GM23248 (cell line): Measurements from ENCODE around the gene KRTAP29-1. TPM values are rescaled to one million over a fixed set of nuclear protein-coding genes. Genes with fewer than 3 reads are reported as not detected.
A peak's percentile ranks its signal among the peaks of the same experiment; 100 is the strongest.

ENCODE experiments used
- DNase-seq: peaks from one replicate; pipeline ENCODE4 v3.0.0-alpha.2; 2015
- H2AFZ ChIP-seq: fragments of 200-600 bp; sonication (generic); 2 replicates; pipeline ENCODE4 v1.6.1; 2016; ENCODE audit warnings: antibody characterized with exemption
- H3F3A ChIP-seq: fragments of 200-600 bp; sonication (generic); 2 replicates; pipeline ENCODE4 v1.6.1; 2016; ENCODE audit warnings: mild to moderate bottlenecking, antibody characterized with exemption, mixed run types; ENCODE audit not compliant: insufficient read depth
- H3K27ac ChIP-seq: fragments of 200-600 bp; sonication (generic); 2 replicates; pipeline ENCODE4 v1.5.1; 2016; ENCODE audit warnings: mild to moderate bottlenecking
- H3K27me3 ChIP-seq: fragments of 200-600 bp; sonication (generic); replicated peaks from 2 replicates; pipeline ENCODE4 v1.6.1; 2016; ENCODE audit warnings: mild to moderate bottlenecking; ENCODE audit not compliant: insufficient read depth
- H3K36me3 ChIP-seq: fragments of 200-600 bp; sonication (generic); 2 replicates; pipeline ENCODE4 v1.6.1; 2016; ENCODE audit warnings: low read depth, mild to moderate bottlenecking
- H3K4me1 ChIP-seq: fragments of 200-600 bp; sonication (generic); 2 replicates; pipeline ENCODE4 v1.6.1; 2016; ENCODE audit warnings: mild to moderate bottlenecking; ENCODE audit not compliant: insufficient read depth
- H3K4me2 ChIP-seq: fragments of 200-600 bp; sonication (generic); one replicate; pipeline ENCODE4 v1.6.1; 2016; ENCODE audit warnings: mild to moderate bottlenecking; ENCODE audit not compliant: unreplicated experiment
- H3K4me3 ChIP-seq: fragments of 200-600 bp; sonication (generic); 2 replicates; pipeline ENCODE4 v1.5.1; 2016; ENCODE audit warnings: mild to moderate bottlenecking
- H3K79me2 ChIP-seq: fragments of 200-600 bp; sonication (generic); 2 replicates; pipeline ENCODE4 v1.6.1; 2016; ENCODE audit warnings: mild to moderate bottlenecking; ENCODE audit not compliant: insufficient read depth
- H3K9ac ChIP-seq: fragments of 200-600 bp; sonication (generic); 2 replicates; pipeline ENCODE4 v1.6.1; 2016; ENCODE audit warnings: mild to moderate bottlenecking
- H3K9me2 ChIP-seq: fragments of 200-600 bp; sonication (generic); 2 replicates; pipeline ENCODE4 v1.6.1; 2016; ENCODE audit warnings: mixed run types, mild to moderate bottlenecking, moderate library complexity; ENCODE audit not compliant: insufficient read depth
- H3K9me3 ChIP-seq: fragments of 200-600 bp; sonication (generic); one replicate; pipeline ENCODE4 v1.6.1; 2017; ENCODE audit warnings: low read depth
- H4K20me1 ChIP-seq: fragments of 200-600 bp; sonication (generic); 2 replicates; pipeline ENCODE4 v1.6.0; 2016; ENCODE audit not compliant: insufficient read depth
- EZH2 ChIP-seq: fragments of 200-600 bp; sonication (generic); IDR thresholded peaks from 2 replicates; pipeline ENCODE4 v1.6.1; 2018; ENCODE audit warnings: antibody characterized with exemption, mild to moderate bottlenecking; ENCODE audit not compliant: insufficient read depth, poor library complexity, severe bottlenecking
- EZH2phosphoT487 ChIP-seq: fragments of 200-600 bp; sonication (generic); IDR thresholded peaks from 2 replicates; pipeline ENCODE4 v1.6.1; 2018; ENCODE audit warnings: antibody characterized with exemption, moderate library complexity, mild to moderate bottlenecking, low read depth; ENCODE audit not compliant: insufficient read depth
- WGBS, 2 experiments: methylation state at CpG; one replicate each; pipeline ENCODE4 v1.1.6; 2015 to 2017; ENCODE audit warnings: low lambda C conversion rate in 2 of 2, low coverage in 1 of 2; ENCODE audit errors: missing lambda C conversion rate in 2 of 2; 5-methylcytosine and 5-hydroxymethylcytosine counted together
- in situ Hi-C: fragments of 300-500 bp; cut with MboI; formaldehyde crosslinking; loops from 2 replicates; pipeline ENCODE4 v1.15.0; 2020
- polyA plus RNA-seq: library from polyadenylated mRNA; unstranded; fragments of >200 nt; fragmentation: Nextera tagmentation; extraction: Ambion mirVana; gene quantifications from 2 replicates; pipeline ENCODE4 v1.2.1, GENCODE V29; 2016
- total RNA-seq: library from RNA; depleted of rRNA; stranded (reverse); fragments of >200 nt; shearing (Covaris generic); gene quantifications from 2 replicates; pipeline ENCODE4 v1.2.3, GENCODE V29; 2014

The KRTAP29-1 gene
- total and polyA plus RNA-seq, 2 experiments from 2014 or later, result not detected

DNA sequence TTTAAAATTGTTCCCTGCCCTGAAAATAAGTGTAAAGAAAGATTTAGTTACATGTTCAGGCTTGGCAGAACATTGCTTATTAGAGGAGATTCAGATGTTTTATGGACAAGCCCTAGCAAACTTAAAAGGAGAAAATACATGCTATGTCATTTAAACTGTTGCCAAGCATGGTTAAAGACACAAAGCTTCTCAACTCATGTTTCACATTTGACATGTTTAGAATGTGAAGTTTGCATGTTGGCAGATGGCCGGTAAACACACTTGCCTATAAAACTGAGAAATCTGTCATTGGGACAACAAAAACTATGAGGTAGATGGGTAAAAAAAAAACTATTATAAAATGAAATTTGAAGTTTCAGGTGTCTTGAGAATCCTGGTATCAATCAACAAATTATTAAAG, 5.8 kb downstream of the KRTAP29-1 start:
- Histone ChIP-seq H3K9me3 (no peaks in the 10 kb centered on the region), H3K4me2 (no peak overlapping the region), H3K36me3 (no peaks in the 10 kb centered on the region), H3K79me2 (no peaks in the 10 kb centered on the region), H3K9me2 (no peaks in the 10 kb centered on the region), H3K4me1 (no peaks in the 10 kb centered on the region), H3K4me3 (no peak overlapping the region), H3K27me3 (no peaks in the 10 kb centered on the region), H4K20me1 (no peaks in the 10 kb centered on the region), H3K9ac (no peak overlapping the region), H3F3A (no peaks in the 10 kb centered on the region), H2AFZ (no peak overlapping the region), H3K27ac (no peak overlapping the region)
- in situ Hi-C loops, result no loop called here
- TF ChIP-seq EZH2phosphoT487, result no peak
- WGBS, 2 experiments, result 50 to 52% methylated on average over 1 of the region's 1 CpG
- DNase-seq, result no peak

DNA sequence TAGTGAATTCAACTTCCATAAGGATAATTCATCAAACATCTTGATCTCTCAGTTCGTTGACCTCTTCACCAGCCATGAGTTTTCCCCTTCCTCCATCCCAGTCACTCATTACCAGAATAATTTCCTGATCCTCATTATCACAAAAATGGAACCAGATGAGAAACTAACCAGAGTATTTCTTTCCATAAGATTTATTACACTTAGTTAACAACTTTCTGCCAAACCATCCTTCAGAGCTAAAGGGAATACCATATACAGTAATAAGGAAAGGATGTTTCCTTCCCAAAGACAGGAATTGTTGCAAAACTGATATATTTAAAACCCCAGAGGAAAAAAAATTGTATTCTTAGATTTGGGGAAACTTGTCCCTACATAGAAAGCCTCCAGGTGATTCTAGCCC, 8.6 kb downstream of the KRTAP29-1 start:
- no peaks in the 10 kb centered on the region for H3K36me3 ChIP-seq
- no peak overlapping the region for H3K9ac ChIP-seq
- no peak overlapping the region for H2AFZ ChIP-seq
- no peaks in the 10 kb centered on the region for H3K27me3 ChIP-seq
- no peaks in the 10 kb centered on the region for H3F3A ChIP-seq
- no peaks in the 10 kb centered on the region for H4K20me1 ChIP-seq
- H3K27ac ChIP-seq, result no peak overlapping the region
- H3K9me2 ChIP-seq, result no peaks in the 10 kb centered on the region
- H3K4me1 ChIP-seq, result no peaks in the 10 kb centered on the region
- DNase-seq, result no peak
- 18 to 19% methylated on average over 1 of the region's 1 CpG for WGBS, 2 experiments
- H3K4me2 ChIP-seq, result no peak overlapping the region
- H3K9me3 ChIP-seq, result no peaks in the 10 kb centered on the region
- H3K4me3 ChIP-seq, result no peak overlapping the region
- no peaks in the 10 kb centered on the region for H3K79me2 ChIP-seq
- in situ Hi-C loops, result no loop called here
- TF ChIP-seq EZH2 (no peak), EZH2phosphoT487 (no peak)

DNA sequence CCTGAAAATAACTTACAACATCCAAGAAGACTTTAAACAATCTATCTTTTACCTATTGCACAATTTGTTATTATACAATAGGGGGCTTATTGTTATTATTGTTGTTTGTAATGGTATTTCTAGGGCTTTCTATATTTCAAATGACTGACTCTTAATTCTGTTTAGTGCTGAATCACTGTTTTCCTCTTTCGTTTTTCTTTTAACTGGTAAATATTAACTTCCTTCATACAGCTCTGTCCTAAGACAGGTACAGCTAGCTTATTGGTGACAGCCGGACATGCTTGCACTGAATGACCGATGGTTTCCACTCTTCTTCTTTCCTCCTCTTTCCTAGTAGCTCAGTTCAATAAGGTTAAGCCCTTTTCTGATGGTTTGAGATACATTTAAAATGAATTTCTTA, 15.6 kb downstream of the KRTAP29-1 start:
- peaks cover 18% of the 10 kb centered on the region for H3K4me1 ChIP-seq
- TF ChIP-seq EZH2phosphoT487 (no peak), EZH2 (no peak)
- in situ Hi-C loops, result no loop called here

DNA sequence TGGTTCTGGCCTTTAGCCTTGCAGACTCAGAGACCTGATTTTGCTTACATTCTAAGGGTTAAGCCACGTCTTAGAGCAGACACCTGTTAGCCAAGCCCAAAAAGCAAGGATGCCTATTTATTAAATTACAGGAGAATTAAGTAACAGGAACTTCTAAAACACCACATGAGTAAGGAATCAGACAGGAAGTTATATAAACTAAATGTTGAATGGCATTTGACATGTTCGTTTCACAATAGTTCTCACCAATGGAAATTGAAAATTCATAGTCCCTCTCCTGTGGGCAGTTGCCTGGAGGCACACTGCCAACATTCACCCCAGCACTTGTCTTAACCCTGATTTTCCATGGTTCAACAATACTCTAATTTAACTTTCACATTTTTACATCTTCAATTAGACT, 18.1 kb downstream of the KRTAP29-1 start:
- WGBS, 2 experiments, result 54 to 58% methylated on average over 2 of the region's 2 CpGs
- in situ Hi-C loops, result no loop called here
- DNase-seq, result no peak

More for the DNA sequence above, 15.6 kb downstream of the KRTAP29-1 start:
- no peak for DNase-seq
- H3K79me2 ChIP-seq, result no peaks in the 10 kb centered on the region
- H2AFZ ChIP-seq, result no peak overlapping the region
- 83 to 91% methylated on average over 3 of the region's 3 CpGs for WGBS, 2 experiments
- no peaks in the 10 kb centered on the region for H3K36me3 ChIP-seq
- no peak overlapping the region for H3K27ac ChIP-seq
- H4K20me1 ChIP-seq, result no peaks in the 10 kb centered on the region
- H3K4me3 ChIP-seq, result no peak overlapping the region
- H3K9me2 ChIP-seq, result no peaks in the 10 kb centered on the region
- no peak overlapping the region for H3K4me2 ChIP-seq
- peaks cover 9% of the 10 kb centered on the region; the same call in 1 of the 2 replicates for H3F3A ChIP-seq
- no peaks in the 10 kb centered on the region for H3K27me3 ChIP-seq
- H3K9ac ChIP-seq, result no peak overlapping the region
- H3K9me3 ChIP-seq, result no peaks in the 10 kb centered on the region

GRCh38 chr17:41284043-41284442, 18.6 kb downstream of the KRTAP29-1 start:
- Histone ChIP-seq H2AFZ (no peak overlapping the region), H3K79me2 (no peaks in the 10 kb centered on the region), H3K9me2 (no peaks in the 10 kb centered on the region), H3K27ac (no peak overlapping the region), H3K9me3 (no peaks in the 10 kb centered on the region), H3K27me3 (no peaks in the 10 kb centered on the region), H4K20me1 (no peaks in the 10 kb centered on the region), H3K4me1 (peaks cover 18% of the 10 kb centered on the region), H3F3A (peaks cover 9% of the 10 kb centered on the region; the same call in 1 of the 2 replicates), H3K36me3 (no peaks in the 10 kb centered on the region), H3K9ac (no peak overlapping the region), H3K4me3 (no peak overlapping the region), H3K4me2 (peak overlapping the region; percentile 20)
- peak; percentile 10 for DNase-seq
- in situ Hi-C loops, result no loop called here
- TF ChIP-seq EZH2phosphoT487, result no peak
- TF ChIP-seq EZH2, result no peak
- 7 to 9% methylated on average over 3 of the region's 3 CpGs for WGBS, 2 experiments

More for the DNA sequence above, 18.1 kb downstream of the KRTAP29-1 start:
- TF ChIP-seq EZH2, result no peak
- no peak for TF ChIP-seq EZH2phosphoT487
- Histone ChIP-seq H3K79me2 (no peaks in the 10 kb centered on the region), H3K4me2 (no peak overlapping the region), H2AFZ (no peak overlapping the region), H4K20me1 (no peaks in the 10 kb centered on the region), H3K36me3 (no peaks in the 10 kb centered on the region), H3K9me2 (no peaks in the 10 kb centered on the region), H3F3A (peaks cover 9% of the 10 kb centered on the region; the same call in 1 of the 2 replicates), H3K4me3 (no peak overlapping the region), H3K27ac (no peak overlapping the region), H3K9ac (no peak overlapping the region), H3K9me3 (no peaks in the 10 kb centered on the region), H3K4me1 (peaks cover 18% of the 10 kb centered on the region), H3K27me3 (no peaks in the 10 kb centered on the region)
